ENCODE measurements around the gene ZNF821.
"Not testable (repeated sequence)": the region's sequence is repeated elsewhere in the genome, so short reads cannot be mapped to it uniquely, and the experiment has no call there.

Gene ZNF821

DNA sequence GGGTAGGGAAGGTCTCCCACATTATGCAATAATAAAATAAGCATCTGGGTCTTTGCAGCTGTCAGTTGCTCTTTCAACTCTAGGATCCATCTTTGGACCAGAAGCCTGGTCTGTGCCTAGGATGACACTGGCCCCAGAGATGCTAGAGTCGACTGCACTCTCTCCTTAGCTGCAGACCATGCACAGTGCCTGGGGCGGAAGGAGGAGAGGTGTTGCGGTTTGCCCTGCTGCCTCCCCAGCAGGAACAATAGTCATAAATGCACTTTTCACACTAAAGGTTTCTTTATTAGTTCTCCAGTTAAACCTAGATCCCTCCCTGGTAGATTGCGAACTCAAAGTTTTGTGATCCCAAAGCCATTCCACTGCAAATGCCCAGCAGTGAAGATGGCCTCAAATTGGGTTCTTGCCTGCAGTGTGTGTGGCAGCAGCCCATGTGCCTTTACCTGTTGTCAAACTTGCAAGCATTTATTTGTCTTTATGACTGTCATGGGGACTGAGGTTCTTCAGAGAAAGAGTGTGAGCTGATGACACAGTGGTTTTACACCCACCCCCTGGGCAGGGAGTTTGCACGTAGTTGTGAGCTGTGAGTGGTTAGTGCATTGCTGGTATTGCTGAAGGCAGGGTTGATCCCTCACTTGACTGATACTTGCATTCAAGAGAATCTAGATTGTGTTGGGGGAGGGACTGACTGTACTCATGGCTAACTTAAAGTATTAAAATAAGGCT lies 27.9 kb downstream of the ZNF821 start:
- no peak for DNase-seq

DNA sequence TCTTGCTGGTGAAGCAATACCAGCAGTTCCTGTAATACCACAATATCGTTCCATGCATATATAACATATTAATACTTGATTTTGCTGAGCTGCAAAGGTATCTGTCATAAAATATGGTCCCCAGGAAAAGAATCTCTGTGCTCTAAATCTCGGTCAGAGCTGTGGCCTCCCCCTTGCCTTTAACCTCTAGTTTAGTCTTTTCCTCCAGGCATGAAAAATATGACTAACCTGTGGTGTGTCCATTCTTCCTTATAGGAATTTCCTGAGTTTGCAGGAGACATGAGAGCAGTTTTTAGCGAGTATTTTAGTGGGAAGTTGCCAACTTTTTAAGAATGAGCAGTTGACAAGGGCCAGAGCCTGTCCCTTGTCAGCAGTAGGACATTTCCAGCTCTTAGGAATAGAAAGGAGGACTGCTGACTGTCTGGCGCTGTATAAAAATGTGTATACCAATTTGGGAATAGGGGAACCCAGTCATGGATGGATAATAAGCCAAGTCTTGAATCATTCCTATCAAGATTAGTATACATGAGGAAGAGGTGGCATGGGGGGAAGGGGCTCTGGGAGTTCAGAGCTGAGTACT lies 29.5 kb downstream of the ZNF821 start:
- DNase-seq, result no peak

DNA sequence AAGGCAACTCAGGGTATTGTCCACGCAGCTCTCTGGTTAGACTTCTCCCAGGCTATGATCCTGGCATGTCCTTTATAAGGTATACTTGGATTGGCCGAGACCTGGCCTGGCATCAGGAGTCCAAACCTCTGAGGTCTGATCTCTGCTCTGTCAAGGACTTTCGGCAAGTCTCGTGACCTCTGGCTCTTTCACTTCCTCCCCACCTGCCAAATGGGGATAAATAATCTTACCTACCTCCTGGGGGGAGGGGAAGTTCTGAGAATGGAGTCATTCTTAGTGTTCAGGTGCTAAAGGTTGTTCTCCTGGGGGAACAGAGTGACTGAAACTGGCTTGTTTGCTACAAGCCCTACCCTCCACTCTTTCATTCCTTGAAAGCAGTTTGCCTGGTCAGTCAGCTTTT lies 30.6 kb downstream of the ZNF821 start:
- DNase-seq, result no peak

- DNase-seq, result no peak
These were observed 31.4 kb downstream of the ZNF821 start for GRCh38 chr16:71852561-71852960.

DNA sequence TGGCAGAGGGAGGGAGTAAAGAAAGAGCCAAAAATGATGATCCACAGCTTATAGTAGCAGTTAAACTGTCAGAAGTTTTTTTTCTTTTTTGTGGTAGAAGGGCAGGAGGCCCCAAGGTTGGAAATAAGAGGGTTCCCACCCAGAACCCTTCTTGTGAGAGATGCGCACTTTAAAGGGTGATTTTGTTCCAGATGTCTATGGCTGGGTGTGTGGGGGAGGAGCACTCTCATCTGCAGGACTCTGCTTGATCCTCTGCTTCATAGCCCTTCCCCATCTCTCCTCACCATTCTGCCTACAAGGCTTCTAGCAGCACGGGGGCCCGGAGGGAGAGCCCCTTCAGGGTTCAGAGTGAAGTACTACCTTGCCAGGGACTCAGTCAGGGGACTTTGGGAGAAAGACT lies 31.8 kb downstream of the ZNF821 start:
- no peak for DNase-seq

DNA sequence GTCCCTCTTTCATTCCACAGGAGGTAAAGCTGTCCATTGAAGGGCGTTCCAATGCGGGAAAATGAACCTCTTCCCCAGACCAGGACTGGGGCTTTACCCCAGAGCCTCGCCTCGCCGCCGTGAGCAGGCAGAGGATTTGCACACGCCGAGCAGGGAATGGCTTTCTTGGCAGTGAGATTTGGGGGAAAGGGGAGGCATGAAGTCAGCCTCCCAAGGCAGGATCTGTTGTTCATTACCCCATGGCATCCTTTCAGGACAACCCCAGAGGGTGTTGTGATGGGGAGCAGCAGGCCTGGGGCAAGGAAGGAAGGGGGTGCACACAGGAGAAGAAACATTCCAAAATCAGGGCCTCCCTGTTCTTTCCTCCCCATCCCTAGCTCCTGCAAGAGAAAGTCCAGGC lies 32.2 kb downstream of the ZNF821 start:
- DNase-seq, result no peak

DNA sequence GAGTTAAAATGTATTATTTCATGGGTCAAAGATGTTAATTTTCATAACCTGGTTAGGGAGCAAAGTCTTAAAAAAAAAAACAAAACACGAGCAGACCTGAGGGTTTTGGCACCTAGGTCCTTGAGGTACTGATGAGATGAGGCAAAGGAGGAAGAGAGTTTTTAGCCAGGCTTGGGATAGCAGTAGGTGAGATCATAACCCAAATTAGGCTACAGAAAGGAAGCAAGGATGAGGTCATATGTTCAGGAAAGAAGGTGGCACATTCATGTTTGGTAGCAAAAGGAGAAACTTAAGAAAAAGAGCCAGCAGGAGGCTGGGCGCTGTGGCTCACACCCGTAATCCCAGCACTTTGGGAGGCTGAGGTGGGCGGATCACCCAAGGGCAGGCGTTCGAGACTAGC lies 35.4 kb downstream of the ZNF821 start:
- DNase-seq, result no peak

DNA sequence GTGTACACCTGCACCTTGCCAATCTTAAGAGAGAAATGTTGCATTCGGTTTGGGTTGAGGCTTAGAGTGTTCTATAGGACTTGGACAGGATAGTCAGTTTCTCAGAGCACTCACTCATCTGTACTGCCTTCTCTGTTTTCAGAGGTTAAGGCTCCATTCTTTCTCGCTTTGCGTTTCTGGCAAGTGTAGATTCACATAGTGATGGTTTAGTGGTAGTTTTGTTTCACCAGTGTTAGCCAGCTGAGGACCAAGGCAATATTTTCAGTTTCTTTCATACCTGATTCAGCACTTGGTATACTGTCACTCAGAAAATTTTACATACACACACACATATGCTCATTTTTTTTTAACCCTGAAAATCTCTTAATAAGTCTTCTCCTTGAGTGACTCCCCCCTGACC lies 36.9 kb downstream of the ZNF821 start:
- no peak for DNase-seq

- DNase-seq, result peak; percentile 66
These were observed 37.6 kb downstream of the ZNF821 start for GRCh38 chr16:71846431-71846830.

- peak; percentile 98 for DNase-seq
These were observed 38.1 kb downstream of the ZNF821 start, which contains the start of gene ATXN1L for GRCh38 chr16:71845639-71846430. Gene ATXN1L, plus strand, starts transcription at chr16:71845976. Its CDS starts 3,765 bp downstream, at chr16:71849741.

DNA sequence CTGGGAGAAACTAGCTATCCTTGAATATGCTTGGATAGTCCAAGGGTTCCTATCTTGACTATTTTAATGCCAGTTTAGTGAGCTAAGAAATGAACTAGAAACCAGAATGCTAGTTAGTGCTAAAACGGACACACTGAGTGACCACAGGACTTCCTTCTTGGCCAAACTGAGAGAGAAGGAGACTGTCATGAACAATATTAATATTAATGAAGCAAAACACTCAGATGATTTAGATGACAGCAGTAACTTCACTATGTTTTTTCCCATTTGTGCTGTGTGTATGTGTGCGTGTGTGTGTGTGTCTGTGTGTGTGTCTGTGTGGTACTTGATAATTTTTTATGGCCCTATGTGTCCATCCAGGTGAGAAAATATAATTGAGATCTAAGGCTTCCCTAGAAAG lies 40.4 kb downstream of the ZNF821 start:
- no peak for DNase-seq

DNA sequence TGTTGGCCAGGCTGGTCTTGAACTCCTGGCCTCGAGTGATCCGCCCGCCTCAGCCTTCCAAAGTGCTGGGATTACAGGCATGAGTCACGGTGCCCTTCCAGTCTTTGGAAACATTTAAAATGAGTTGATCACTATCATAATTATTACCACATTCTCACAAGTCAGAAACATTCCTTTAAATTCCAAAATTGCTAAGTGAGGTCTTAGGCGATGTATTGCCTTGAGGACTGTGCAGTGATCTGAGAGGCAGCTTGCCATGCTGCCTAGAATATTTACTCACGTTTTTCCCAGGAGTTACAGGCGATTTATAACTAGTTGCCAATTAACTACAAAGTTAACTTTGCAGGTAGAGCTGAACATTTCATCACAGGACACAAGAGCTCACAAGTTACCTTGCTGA lies 43.9 kb downstream of the ZNF821 start:
- no peak for DNase-seq

DNA sequence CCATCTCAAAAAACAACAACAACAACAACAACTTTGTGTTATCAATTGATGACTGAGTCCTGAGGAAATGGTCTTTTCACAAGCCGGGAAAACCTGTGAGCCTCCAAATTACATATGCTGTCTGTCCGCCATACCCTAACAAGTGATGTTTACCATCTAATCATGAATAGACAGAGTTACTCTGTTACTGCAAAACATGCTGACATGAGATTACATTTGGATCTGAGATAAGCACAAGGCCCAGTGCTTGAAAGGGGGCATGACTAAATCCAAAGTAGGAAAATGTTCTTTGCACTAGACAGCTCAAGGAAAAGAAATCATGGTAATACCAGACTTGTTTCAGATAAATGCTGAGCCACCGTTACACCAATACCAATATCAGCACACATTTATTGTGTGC lies 46.8 kb downstream of the ZNF821 start:
- DNase-seq, result no peak

DNA sequence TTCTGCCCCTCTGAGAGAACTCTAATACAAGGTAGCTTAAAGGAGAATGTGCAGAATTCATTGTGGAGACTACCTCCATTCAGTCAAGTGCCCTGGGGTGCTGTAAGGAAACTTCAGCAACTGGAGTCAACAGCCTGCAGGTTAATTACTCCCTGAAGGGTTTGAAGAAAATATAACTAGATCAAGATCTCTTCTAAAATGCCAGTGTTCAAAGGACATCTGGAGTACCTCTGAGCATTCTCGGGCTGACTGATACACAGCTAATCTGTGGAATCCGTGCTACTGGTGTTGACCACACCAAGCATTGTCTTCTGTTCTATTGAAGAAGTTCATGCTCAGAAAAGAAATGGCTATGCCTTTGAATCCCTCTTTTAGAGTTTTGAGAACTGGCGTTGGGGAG lies 49.7 kb downstream of the ZNF821 start:
- no peak for DNase-seq

GRCh38 chr16:71832112-71832511 lies 51.9 kb downstream of the ZNF821 start:
- DNase-seq, result not testable (repeated sequence)

- DNase-seq, result not testable (repeated sequence)
These were observed 52.3 kb downstream of the ZNF821 start for GRCh38 chr16:71831698-71832097.

DNA sequence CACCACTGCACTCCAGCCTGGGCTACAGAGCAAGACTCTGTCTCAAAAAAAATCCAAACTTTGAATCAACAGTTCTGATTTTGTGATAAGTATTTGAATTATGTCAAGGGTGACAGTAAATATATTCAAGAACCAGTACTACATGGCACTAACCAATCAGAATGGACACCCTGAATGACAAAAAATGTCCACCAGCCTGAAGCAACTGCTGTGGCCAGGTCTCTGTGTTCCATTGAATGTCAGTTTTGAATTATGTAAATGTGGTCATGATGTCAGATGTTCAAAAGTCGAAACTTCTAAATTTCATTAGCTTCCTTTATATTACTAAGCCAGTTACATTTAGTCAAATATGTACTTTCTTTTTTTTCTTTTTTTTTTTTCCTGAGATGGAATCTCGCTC lies 53.6 kb downstream of the ZNF821 start:
- no peak for DNase-seq

DNA sequence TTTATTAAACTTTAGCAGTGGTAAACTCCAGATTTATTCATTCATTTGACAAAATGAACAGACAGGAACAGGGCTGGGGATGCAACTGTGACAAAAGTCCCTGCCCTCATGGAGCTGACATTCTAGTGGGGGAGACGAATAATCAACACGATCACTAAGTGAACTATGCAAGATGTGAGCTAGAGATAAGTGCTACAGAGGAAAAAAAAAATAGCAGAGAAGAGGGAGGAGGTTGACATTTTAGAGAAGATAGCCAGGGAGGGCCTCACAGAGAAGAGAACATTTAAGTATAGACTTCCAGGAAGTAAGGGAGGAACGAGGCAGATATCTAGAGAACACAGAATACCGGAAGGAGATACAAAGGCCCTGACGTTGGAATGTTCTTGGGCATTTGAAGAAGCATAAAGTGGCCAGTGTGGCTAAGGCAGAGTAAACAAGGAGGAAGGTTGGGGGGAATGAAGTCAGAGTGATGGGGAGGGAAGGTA lies 57.4 kb downstream of the ZNF821 start:
- DNase-seq, result no peak

GRCh38 chr16:71817155-71817500 lies 66.9 kb downstream of the ZNF821 start:
- not testable (repeated sequence) for DNase-seq

DNA sequence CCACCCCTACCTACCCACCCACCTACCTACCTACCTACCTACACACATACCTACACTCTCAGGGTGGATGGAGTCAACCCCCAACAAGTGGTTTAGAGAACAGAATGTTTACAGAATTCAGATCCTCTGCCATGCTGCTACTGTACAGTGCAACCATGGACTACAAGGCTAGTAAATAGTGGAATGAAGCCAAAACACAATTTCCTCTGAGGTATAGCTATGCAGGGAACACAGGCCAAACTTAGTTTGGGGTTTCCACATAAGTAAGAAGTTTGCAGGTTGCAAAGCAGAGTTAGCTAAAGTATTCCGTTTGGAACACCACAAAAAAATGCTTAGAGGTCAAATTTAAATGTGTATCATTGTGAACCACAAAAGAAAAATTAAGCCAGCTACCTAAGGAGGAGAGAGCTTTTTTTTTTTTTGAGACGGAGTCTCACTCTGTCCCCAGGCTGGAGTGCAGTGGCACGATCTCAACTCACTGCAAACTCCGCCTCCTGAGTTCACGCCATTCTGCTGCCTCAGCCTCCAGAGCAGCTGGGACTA lies 72.7 kb downstream of the ZNF821 start:
- no peak for DNase-seq

- DNase-seq, result not testable (repeated sequence)
These were observed 73.8 kb downstream of the ZNF821 start for GRCh38 chr16:71810155-71810530.

Measured in activated effector memory CD4-positive, alpha-beta T cell treated with anti-CD3 and anti-CD28 coated beads, Interleukin-2, amount 50 U/mL, for 16 hours (primary cell).